Fibroblast of gingiva (primary cell): Measurements from ENCODE around the gene MEGF11.
A peak's percentile ranks its signal among the peaks of the same experiment; 100 is the strongest.

Source experiments
- DNase-seq: peaks from one replicate; pipeline ENCODE4 v3.0.0-alpha.2; 2011; ENCODE audit warnings: low read depth

The MEGF11 gene

GRCh38 chr15:66057089-66057488 lies 196.5 kb downstream of the MEGF11 start:
- DNase-seq: no peak

GRCh38 chr15:66053991-66054390 lies 199.6 kb downstream of the MEGF11 start:
- no peak for DNase-seq

GRCh38 chr15:66051833-66052232 lies 201.7 kb downstream of the MEGF11 start:
- DNase-seq: no peak

- DNase-seq: no peak
Measured at GRCh38 chr15:66050264-66050663, 203.3 kb downstream of the MEGF11 start.

- no peak for DNase-seq
Measured at GRCh38 chr15:66049353-66049752, 204.2 kb downstream of the MEGF11 start.

GRCh38 chr15:66047321-66048024 lies 206.1 kb downstream of the MEGF11 start:
- no peak for DNase-seq

GRCh38 chr15:66046751-66047150 lies 206.8 kb downstream of the MEGF11 start:
- no peak for DNase-seq

- no peak for DNase-seq
Measured at GRCh38 chr15:66046326-66046725, 207.2 kb downstream of the MEGF11 start.

GRCh38 chr15:66045542-66045941 lies 208.0 kb downstream of the MEGF11 start:
- no peak for DNase-seq

- no peak for DNase-seq
Measured at GRCh38 chr15:66044837-66045236, 208.7 kb downstream of the MEGF11 start.

GRCh38 chr15:66043264-66043663 lies 210.3 kb downstream of the MEGF11 start:
- no peak for DNase-seq

- DNase-seq: no peak
Measured at GRCh38 chr15:66042624-66043023, 210.9 kb downstream of the MEGF11 start.

GRCh38 chr15:66041276-66041675 lies 212.3 kb downstream of the MEGF11 start:
- no peak for DNase-seq

GRCh38 chr15:66040211-66040892 lies 213.2 kb downstream of the MEGF11 start:
- DNase-seq: peak; percentile 3

GRCh38 chr15:66039117-66039871 lies 214.3 kb downstream of the MEGF11 start:
- DNase-seq: no peak

- DNase-seq: no peak
Measured at GRCh38 chr15:66038387-66039116, 215.0 kb downstream of the MEGF11 start.

- DNase-seq: no peak
Measured at GRCh38 chr15:66036859-66037258, 216.7 kb downstream of the MEGF11 start.

- no peak for DNase-seq
Measured at GRCh38 chr15:66035901-66036300, 217.6 kb downstream of the MEGF11 start.

- no peak for DNase-seq
Measured at GRCh38 chr15:66033143-66033542, 220.4 kb downstream of the MEGF11 start.

- no peak for DNase-seq
Measured at GRCh38 chr15:66032006-66032405, 221.5 kb downstream of the MEGF11 start.

- DNase-seq: no peak
Measured at GRCh38 chr15:66030650-66031049, 222.9 kb downstream of the MEGF11 start.

- no peak for DNase-seq
Measured at GRCh38 chr15:66029650-66030049, 223.9 kb downstream of the MEGF11 start.
